Central memory CD4-positive, alpha-beta T cell (primary cell): Measurements from ENCODE around the gene YBX3.

Source experiments
- DNase-seq: peaks from one replicate; pipeline ENCODE4 v3.0.0; 2022

YBX3 gene

DNA sequence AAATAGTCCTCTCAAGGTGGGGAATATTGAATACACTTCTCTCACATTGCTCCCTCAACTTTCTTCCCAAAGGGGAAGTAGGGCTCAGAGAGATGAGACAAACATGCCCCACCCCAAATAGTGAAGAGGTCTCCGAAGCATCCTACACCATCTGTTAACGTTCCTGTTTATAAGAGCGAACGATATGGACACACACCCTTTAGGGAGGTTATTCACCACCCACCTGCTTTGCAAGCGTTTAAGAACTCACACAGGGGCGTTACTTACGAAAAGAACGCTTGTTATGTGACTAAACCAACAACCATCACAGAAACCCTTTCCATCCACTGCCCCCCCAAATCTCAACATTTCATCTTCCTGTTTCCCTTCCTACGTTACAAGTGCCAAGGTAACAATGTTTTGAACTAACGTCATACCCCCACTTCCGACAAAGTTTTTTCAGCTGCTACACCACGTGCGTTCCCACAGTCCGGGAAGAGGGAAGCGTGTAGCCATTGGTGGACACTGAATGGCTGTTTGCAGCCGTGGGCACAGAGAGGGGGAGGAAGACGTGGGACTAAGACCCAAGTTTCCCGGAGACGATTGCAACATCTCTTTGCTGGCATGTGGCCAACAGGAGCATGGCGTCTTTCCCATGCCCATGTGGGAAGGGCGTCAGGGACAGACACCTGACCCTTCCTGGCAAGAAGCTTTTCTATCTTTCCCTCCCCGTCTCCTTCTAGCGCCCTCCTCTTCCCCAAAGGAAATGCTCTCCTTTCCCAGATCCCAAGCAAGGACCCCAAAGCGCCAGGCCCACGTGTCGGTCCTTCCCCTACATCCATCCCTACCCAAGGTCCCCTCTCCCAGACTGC lies 1.2 kb downstream of the YBX3 start:
- peak; percentile 59 for DNase-seq

DNA sequence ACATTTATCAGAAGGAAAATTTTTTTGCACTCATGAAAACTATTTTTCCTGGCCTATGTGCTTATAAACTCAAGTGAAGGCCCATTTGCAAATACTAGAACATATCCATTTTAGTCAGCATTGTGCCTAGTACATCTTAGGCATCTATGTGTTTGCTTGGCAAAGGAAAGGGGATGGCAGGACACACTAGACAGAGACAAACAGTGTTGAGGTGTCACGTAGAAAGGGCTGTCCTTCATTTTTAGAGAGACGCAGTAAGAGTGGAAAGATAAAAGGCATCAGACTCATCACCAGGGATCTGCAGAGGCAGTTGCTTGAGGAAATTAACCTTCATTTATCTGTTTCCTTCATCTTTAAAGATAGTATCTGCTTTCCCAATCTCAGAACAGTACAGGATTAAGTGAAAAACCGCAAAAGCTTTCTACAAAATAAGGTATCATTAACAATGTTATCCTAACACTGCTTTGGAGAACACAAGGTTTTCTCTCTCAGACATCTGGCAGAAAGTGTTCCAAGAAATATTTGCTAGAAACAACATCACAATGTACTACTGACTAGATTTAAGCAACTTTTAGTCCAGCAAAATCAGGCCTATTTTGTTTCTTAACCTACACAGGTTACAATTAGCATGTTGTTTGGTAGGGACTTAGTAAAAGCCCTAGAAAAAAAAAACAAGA lies 2.0 kb downstream of the YBX3 start:
- DNase-seq = no peak

DNA sequence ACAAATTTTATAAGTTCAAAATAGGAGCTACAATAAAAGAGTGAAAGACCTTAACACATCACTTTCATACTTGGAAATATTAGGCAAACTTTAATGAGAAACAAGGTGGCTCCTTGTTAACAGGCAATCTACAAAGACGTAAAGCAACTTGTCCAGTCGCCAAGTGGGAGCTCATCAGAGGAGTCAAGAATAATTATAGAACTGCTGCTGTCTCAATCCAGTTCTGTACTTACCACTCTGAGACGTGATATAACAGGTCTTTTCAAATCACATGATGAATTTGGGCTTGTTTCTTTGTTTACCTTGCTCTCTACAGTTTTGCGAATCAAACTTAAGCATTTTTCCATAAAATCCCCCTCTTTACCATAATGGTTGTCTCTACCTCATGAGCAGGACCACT lies 3.6 kb downstream of the YBX3 start:
- DNase-seq = no peak

DNA sequence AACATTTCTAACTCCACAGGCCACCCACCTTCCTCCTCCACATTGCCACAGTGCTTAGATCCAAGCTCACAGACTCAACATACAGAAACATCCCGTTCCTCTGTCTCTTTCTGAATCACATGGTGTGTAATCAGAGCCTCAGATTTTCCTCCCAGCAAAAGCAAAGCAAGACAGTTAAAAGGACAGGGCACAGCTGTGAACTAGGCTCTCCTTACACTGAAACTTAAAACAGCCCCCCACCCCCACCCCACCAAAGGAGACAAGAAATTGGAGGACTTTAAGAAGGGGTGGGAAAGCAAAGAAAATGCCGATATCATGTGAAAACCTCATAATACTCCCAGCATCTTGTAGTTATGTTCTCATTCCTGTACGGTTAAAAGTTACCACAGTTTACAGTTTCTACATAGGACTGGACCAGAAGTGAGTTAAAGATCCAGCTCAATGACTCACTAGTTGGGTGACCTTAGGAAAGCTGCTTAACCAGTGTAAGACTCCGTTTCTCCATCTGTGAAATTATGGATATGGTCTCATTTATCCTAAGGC lies 4.8 kb downstream of the YBX3 start:
- no peak for DNase-seq

DNA sequence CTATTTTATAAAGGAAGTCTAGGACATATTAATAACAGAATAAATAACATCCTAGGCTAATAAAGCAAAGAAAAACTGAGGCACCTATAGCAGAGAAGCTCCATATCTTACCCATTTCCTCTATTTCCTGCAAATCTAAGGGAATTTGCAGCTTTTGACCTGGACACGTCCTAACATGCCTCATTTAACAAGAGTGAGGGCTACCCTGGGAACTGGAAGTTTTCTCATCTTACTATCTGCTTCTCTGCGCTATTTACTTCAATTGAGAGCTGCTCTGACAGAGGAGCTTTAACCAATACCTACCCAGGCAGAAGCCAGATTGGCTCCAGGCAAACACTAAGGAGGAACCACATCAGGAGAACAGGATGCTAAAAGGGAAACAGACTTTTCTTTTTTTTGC lies 5.7 kb downstream of the YBX3 start:
- DNase-seq = no peak

DNA sequence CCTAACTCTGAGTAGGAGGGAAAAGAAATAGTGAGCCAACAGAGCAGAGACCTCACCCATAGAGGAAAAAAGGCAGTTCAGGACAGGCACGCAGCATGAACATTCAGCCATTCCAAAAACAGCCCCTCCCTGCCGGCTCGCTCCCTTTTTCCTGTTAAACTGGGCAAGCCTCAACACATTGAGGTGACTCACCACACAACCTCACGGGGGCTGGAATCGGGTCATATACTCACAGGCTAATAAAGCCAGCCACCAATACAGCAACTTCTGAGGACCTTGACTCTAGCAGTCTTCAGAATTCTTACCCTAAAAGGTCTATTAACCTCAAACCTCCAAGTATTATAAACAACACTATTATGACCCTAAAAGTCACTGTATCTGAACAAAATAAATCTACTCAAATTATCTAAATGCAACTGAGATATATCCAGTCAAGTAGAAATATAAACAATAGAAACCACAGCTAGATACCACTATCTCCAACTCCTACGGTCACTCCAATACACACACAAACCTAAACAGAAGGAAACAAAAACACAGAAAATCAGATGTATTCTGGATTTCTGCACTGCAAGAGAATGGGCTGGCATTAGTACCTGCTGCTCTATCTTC lies 6.3 kb downstream of the YBX3 start:
- DNase-seq = no peak

DNA sequence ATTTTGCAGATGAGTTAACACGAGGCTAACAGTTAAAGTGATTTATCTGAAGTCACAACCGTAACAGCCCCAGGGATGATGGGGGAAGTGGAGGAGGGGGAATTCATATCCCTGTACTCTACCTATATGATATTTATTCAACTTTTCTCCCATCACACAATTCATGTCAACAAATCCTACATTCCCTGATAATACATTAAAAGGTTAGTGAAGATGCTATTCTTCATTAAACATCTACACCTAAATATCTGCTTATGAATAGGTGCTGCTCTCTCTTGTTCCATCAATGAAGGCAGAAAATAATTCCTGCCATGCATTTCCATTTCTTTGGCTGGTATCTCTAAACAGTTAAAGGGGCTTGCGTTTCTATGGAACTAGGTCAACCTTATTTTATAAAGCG lies 6.8 kb downstream of the YBX3 start:
- no peak for DNase-seq

DNA sequence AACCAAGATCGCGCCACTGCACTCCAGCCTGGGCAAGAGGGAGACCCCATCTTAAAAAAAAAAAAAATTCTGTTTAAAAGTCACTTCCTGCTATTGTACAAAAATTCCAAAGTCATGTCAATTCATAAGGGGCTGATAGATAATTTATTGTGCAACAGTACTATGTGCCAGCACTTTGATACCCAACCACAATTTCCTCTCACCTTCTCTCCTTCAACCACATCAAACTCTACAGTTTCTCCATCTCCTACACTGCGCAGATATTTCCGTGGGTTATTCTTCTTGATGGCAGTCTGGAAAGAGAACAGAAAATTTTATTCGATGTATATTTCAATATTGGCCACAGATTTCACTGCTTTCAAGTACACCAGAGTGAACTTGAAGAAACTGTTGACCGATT lies 7.6 kb downstream of the YBX3 start:
- DNase-seq = peak; percentile 39

DNA sequence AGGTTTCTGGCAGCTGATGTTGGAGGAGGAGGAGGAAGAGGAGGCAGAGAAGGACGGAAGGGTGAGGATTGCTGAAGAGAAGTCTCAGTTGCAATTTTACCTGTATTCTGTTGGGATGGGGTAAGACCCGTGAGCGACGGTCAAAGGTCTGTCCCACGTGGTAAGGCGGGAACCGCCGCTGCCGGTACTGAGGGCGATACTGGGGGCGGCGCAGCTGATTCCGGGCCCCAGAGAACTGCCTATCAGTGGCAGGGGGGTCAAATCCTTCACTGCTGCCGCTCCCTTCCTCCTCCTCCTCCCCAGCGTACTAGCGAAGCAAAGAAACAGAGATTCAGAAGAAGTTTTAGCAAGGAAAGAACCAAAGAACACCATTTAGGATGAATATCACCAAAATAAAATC lies 13.3 kb downstream of the YBX3 start:
- no peak for DNase-seq

DNA sequence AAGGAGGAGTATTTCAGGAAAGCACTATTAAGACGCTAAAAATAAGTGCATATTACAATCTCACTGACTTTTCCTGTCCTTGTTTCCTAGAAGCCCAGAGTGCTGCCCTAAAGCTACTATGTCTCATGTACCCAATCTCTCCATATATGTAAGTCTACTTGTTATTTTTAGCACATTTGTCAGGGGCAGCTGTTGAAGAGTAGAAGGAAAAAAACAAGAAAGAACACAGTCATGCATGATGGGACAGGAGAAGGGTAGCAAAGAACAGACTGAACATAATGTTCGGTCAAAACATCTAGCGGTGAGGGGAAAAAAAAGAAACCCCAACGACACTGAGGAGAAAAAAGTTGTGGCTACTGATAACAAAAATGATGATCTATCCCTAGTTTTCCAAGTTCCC lies 14.3 kb downstream of the YBX3 start:
- DNase-seq = no peak

DNA sequence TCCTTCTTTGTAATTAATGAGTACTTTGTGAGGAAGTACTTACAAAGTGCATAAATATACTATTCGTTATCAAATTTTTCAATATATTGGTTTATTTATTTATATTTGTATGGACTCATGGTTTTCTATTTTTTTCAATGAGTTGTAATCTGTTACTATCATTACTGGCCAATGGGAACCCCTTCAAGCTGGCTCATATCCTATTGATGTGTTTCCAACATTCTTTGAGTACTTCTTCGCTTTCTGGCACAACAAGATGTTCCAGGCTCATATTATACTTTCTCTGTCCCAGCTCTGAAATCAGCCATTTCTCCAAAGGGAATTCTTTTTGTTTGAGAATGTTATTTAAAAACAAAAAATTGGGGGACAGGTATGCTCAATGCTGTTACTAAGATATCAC lies 17.5 kb downstream of the YBX3 start:
- no peak for DNase-seq

DNA sequence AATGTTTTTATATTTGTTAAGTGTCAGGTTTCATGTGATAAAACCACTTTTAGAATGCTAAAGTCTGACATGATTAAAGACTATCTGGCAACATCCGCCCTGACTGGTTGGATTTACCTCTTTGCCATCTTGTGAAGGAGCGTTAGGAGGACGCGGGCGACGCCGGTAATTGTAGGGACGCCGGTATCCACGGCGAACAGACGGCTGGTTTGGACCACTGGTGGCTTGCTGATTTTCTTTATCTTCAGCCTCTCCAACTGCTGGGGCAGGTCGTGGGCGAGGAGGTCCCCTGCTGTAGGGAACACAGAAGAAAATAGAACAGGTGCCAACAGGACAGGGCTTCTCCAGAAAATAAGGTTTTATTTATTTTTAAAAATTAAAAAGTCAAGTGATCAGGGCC lies 21.3 kb downstream of the YBX3 start:
- DNase-seq = no peak

DNA sequence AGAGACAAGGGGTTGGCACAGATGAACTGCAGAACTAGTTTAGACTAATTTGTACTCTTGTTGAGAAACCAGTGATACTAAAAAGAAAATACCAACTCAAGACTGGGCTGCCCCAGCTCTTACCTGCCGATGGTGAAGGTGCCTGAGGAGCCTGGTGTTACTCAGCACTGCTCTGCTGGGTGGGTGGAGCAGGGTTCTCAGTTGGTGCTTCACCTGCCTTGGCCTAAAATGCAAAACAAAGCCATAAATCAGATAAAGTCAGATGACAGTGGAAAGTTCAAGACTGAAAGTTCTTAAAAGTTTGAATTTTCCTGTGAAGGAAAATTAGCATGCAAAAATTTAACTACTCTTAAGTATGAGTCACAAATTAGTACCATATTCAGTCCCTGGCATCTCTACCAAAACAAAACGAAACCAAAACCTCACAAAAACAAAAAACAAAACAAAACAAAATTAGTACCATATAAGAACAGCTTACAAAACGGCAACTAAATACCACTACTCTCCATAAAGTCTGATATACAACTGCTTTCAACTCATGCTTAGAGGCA lies 21.9 kb downstream of the YBX3 start:
- no peak for DNase-seq

DNA sequence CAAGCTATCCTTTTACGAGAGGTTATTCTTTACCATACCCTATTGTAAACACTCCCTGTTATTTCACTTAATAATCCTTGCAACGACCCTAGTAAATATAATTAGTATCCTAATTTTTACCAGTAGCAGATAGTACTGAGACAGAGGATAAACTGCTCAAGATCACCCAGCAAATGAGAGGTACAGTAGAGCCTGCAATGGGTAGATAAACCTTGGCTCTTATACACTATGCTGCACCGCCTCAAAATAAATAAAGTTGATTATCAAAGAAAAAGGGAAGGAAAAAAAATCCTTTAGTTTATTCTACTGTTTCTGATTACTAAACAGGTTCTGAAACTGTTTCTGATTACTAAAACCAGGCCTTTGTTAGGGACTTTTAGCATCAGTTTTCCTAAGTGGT lies 22.5 kb downstream of the YBX3 start:
- DNase-seq = no peak

DNA sequence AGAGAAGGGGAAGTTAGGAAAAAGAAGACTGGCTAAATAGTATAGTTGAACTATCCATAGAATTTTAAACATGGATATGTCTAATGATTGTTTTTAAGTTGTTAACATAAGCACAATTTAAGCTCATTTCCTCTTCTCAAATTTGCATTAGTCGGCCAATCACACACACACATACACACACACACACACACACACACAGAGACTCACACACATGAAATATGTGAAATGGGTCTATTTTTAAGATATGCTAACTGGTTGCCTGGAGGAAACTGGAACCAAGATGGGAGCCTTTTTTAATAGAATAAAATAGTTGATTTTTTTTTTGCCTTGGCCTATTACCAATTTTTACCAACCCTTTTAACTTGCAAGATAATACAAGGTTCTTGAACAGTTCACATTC lies 25.3 kb downstream of the YBX3 start:
- no peak for DNase-seq

DNA sequence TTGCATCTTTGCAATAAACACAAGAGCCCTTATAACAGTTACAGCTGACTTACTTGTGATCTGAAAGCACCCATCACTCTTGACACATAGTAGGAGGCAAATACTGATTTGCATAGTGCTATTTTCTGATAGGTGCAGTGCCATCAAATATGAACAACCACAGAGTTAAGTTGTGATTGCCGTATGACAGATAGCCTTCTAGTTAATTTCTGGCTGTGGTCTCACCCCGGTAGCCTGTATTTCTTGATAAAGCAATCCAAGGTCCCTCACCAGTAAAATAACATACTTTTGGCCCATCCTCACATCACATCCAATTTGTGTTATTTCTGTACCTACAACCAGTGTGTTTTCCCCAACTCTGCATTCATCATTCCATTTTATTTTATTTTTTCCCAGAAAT lies 26.0 kb downstream of the YBX3 start:
- no peak for DNase-seq

DNA sequence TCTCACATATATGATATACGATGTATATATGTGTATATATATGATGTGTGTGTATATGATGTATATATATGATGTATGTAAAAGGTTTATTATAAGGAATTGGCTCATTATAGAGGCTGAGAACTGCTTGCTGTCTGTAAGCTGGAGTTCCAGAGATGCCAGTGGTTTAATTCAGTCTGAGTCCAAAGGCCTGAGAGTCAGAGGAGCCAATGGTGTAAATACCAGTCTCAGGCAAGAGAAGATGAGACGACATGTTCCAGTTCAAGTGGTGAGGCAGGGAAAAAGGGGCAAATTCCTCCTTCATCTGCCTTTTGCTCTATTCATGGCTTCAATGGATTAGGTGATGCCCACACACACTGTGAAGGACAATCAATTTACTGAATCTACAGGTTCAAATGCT lies 32.2 kb downstream of the YBX3 start:
- DNase-seq = no peak

DNA sequence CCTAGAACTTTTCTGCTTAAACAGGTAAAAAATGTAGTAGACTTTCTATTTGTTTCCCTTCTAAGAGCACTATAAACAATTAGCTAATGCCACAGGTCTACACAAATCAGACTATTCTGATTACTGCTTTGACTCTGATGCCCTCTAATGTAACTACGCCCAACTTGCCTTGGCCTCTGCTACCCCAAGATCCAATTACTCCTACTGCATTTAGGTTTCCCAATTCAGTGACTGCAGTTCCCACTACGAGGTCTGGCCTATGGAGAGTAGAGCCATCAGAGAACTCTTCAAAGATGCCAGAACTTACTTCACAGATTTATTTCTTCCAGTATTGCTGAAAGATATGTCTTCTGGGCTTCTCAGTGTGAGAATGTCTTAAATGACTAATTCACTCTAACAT lies 34.0 kb downstream of the YBX3 start:
- no peak for DNase-seq

DNA sequence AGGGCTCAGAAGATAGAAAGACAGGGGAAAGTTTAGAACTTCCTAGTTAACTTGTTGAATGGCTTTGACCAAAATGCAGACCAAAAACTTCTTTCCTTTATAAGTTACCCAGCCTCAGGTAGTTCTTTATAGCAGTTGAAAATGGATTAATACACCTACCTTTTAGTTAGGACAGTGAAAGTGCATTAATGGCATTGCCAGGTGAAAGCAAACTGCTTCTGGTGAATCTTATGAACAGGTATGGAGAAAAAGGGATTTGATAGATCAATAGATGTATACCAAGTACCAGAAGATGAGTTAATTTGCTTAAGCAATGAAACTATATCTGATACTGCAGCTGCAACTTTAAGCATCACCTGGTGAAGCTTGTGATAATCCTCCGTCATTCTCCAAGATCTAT lies 35.1 kb downstream of the YBX3 start:
- DNase-seq = no peak

DNA sequence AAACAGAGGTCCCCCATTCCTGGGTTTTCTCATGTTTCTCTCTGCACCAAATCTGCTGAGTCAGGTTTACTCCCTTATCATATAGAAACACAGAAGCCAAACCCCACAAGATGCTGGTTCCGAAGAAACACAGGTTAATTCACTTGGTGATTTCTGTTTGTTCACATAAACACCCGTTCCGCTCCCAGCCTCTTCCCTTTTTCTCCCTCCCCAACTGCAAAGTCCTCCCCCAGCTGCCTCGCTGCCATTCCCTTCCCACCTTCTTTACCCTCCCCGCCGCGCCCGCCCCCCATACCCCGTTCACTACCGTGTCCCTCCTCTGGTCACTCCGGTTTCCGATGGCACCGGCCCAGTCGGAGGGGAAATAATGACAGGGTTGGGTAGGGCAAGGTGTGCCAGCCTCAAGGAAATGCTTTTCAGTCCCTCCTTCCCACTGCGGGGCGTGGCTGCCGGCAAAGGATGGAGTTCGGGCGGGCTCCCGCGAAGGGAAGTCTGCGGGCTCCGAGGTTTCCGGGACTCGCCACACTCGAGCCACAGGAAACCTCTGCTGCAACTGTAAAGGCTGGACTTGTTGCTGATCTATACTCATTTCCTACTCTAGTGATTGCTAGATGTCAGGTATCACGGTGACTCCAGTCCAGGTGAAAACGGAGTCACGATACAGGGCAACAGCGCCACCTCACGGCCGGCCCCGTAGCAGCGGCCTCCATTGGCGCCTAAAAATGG lies 49.3 kb downstream of the YBX3 start, which contains the start of gene STYK1:
Gene STYK1 (minus strand): TSS at position 394 of the 726 bp plus-strand sequence. CDS start 39,434 bp downstream, outside the sequence.
- peak; percentile 60 for DNase-seq

DNA sequence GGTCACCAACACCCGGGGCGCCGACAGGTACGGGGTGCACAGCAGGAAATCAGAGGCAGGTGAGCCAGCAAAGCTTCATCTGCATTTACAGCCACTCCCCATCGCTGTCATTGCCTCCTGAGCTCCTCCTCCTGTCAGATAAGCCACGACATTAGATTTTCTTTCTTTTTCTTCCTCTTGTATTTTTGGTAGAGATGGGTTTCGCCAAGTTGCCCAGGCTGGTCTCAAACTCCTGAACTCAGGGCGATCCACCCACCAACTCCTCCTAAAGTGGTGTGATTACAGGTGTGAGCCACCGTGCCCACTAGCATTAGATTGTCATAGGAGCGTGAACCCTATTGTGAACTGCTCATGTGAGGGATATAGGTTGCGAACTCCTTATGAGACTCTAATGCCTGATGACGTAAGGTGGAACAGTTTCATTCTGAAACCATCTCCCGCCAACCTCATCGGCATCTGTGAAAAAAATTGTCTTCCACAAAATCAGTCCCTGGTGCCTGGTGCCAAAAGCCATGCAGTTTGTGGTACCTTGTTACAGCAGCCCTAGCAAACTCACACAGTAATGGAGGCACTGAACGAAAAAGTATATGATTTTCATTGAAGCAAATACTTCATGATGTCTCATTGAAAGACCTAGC lies 50.8 kb downstream of the YBX3 start:
- DNase-seq = no peak

DNA sequence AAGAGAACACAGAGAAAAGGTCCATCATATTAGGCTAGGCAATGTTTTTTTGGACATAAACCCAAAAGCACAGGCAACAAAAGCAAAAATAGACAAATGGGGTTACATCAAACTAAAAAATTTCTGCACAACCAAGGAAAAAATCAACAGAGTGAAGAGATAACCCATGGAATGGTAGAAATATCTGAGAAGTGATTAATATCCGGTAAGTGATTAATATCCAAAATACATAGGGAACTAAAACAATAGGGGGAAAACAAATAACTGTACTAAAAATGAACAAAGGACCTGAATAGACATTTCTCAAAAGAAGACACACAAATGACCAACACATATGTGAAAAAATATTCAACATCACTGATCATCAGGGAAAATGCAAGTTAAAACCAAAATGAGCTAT lies 53.6 kb downstream of the YBX3 start:
- DNase-seq = no peak
